Activated CD4-positive, CD25-positive, alpha-beta regulatory T cell treated with anti-CD3 and anti-CD28 coated beads, Interleukin-2, amount 50 U/mL, for 72 hours (primary cell): ENCODE data around the gene C19orf47.
"Not testable (repeated sequence)": the region's sequence is repeated elsewhere in the genome, so short reads cannot be mapped to it uniquely, and the experiment has no call there.

Source experiments
- DNase-seq: peaks from one replicate; pipeline ENCODE4 v3.0.0; 2021

C19orf47 gene

GRCh38 chr19:40342644-40343311 lies 5.4 kb downstream of the C19orf47 start:
- no peak for DNase-seq

- no peak for DNase-seq
Measured at GRCh38 chr19:40341601-40342482, 6.4 kb downstream of the C19orf47 start.

- DNase-seq, result no peak
Measured at GRCh38 chr19:40339018-40339728, 9.0 kb downstream of the C19orf47 start.

- no peak for DNase-seq
Measured at GRCh38 chr19:40337594-40337993, 10.6 kb downstream of the C19orf47 start.

- DNase-seq, result no peak
Measured at GRCh38 chr19:40337107-40337506, 11.1 kb downstream of the C19orf47 start.

- no peak for DNase-seq
Measured at GRCh38 chr19:40336601-40336900, 11.6 kb downstream of the C19orf47 start.

GRCh38 chr19:40335855-40336600 lies 12.2 kb downstream of the C19orf47 start:
- DNase-seq, result no peak

- no peak for DNase-seq
Measured at GRCh38 chr19:40335101-40335500, 13.1 kb downstream of the C19orf47 start.

- not testable (repeated sequence) for DNase-seq
Measured at GRCh38 chr19:40333083-40333482, 15.1 kb downstream of the C19orf47 start.

- no peak for DNase-seq
Measured at GRCh38 chr19:40332669-40333068, 15.5 kb downstream of the C19orf47 start.

GRCh38 chr19:40331052-40331451 lies 17.1 kb downstream of the C19orf47 start:
- DNase-seq, result no peak

GRCh38 chr19:40326201-40326600 lies 22.0 kb downstream of the C19orf47 start:
- no peak for DNase-seq

- no peak for DNase-seq
Measured at GRCh38 chr19:40323705-40324104, 24.5 kb downstream of the C19orf47 start.

GRCh38 chr19:40322951-40323615 lies 25.1 kb downstream of the C19orf47 start:
- no peak for DNase-seq

GRCh38 chr19:40322271-40322610 lies 26.0 kb downstream of the C19orf47 start:
- DNase-seq, result no peak

- no peak for DNase-seq
Measured at GRCh38 chr19:40321566-40322270, 26.5 kb downstream of the C19orf47 start.

GRCh38 chr19:40321076-40321475 lies 27.1 kb downstream of the C19orf47 start:
- no peak for DNase-seq

- no peak for DNase-seq
Measured at GRCh38 chr19:40320558-40320935, 27.6 kb downstream of the C19orf47 start.

- DNase-seq, result no peak
Measured at GRCh38 chr19:40317338-40317737, 30.9 kb downstream of the C19orf47 start.

- DNase-seq, result no peak
Measured at GRCh38 chr19:40315812-40316470, 32.3 kb downstream of the C19orf47 start.

- no peak for DNase-seq
Measured at GRCh38 chr19:40314656-40315055, 33.5 kb downstream of the C19orf47 start.
